ENCODE data around the gene PRSS33. TPM values are rescaled to one million over a fixed set of nuclear protein-coding genes. Genes with fewer than 3 reads are reported as not detected.

Gene PRSS33, protein sequence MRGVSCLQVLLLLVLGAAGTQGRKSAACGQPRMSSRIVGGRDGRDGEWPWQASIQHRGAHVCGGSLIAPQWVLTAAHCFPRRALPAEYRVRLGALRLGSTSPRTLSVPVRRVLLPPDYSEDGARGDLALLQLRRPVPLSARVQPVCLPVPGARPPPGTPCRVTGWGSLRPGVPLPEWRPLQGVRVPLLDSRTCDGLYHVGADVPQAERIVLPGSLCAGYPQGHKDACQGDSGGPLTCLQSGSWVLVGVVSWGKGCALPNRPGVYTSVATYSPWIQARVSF
- not detected for polyA plus RNA-seq (ENCODE audit: insufficient read length in 10 of 10)
- long read RNA-seq, donor 1 = 0 reads
- long read RNA-seq, donor 2 = 0 reads
- long read RNA-seq, donor 3 = 0 reads
- long read RNA-seq, donor 4 = 0 reads
- long read RNA-seq, donor 5 = 0 reads
- long read RNA-seq, donor 6 = 0 reads
- long read RNA-seq, donor 7 = 0 reads
- long read RNA-seq, donor 8 = 0 reads
- long read RNA-seq, donor 9 = 0 reads

DNA sequence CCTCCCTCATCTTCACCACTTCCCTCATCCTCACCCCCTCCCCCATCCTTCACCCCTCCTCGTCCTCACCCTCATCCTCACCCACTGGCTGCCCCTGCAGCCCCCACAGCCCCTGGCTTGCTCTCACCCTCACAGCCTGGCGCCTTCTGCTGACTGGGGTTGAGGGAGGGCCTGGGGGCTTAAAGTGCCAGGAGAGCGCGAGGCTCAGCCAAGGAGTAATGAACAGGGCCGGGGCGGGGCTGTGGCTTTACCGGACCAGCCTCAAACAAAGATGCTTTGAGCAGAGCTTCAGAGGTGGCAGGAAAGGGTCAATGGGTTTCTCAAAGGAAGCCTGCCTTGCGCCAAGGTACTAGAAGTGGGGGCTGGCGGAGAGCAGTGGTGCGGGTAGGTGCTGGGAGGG is at the start of gene PRSS33:
Gene PRSS33, minus strand, starts transcription at position 155 of the 400 bp plus-strand sequence. CDS start 1,013 bp downstream, outside the sequence.
- no peak for DNase-seq

DNA sequence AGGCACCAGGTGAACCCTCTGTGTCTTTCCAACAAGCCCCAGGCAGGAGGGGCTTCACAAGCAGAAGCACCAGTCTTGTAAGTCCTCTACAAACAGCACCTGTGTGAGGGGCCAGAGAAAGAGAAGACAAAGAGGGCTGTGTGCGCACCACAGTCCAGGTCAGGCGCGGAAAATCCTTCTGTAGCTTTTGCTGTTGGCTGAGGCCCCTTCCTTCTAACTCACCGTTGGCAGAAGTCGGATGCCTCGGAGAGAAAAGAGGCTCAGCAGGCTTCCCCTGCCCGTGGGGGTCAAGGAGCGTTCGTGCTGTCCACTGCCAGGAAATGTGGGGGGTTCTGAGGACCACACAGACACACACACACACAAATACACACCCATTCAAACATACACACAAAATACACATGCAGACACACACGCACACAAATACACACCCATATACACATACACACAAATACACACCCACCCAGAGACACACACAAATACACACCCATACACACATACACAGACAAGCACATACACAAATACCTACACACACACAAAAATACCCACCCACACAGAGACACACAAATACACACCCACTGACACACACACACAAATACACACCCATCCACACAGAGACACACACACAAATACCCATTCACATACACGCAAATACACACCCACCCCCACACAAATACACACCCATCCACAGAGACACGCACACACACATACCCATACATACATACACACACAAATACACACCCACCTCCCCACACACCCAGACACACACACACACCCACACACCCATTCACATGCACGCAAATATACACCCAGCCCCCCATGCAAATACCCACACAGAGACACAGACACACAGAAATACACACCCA is 49.5 kb upstream of the PRSS33 start:
- DNase-seq = no peak

DNA sequence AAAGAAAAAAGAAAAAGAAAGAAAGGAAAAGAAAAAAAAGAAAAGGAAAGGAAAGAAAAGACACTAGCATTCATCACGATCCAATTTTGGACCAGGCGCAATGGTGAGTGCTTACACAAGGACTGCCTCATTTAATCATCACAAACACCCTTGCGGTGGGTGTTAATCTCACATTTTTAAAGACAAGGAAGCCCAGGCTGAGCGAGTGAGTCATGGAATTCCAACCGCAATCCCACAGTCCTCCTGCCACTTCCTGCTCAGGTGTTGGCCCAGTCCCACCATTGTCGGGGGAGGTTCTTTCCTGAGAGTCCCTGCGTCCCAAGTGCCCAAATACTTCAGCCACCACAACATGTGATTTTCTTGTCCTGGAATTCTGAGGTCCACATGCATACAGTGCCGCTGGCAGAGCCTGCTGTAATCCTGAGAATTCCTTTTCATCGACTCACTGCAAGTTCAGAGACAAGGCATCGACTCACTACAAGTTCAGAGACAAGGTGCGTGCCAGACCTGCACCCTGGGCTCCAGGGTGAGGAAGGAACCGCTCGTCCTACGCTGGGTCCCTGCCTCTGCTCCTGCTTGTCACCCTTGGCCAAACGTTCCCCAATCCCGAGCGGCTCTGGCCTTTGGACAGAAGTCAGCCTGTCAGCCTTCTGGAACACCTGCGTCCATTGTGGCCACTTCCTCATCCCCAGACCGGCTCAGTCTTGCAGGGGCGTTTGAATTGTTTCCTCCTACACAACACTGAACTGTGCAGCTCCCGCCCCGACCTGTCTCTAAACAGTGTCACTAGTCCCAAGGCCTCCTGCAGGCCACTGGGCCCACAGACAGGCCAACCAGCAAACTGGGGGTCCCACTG is 48.5 kb upstream of the PRSS33 start:
- peak in 1 of 3 donors; percentile 97 for DNase-seq

DNA sequence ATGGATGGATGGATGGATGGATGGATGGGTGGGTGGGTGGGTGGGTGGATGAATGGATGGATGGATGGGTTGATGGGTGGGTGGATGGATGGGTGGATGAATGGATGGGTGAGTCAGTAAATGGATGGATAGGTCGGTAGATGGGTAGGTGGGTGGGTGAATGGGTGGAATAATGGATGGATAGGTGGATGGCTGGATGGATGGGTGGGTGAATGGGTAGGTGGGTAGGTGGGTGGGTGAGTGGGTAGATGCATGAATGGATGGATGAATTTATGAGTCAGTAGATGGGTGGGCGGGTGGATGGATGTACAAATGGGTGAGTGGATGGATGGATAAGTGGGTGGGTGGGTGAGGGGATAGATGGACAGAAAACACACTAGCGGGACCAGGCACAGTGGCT is 47.6 kb upstream of the PRSS33 start:
- no peak for DNase-seq

DNA sequence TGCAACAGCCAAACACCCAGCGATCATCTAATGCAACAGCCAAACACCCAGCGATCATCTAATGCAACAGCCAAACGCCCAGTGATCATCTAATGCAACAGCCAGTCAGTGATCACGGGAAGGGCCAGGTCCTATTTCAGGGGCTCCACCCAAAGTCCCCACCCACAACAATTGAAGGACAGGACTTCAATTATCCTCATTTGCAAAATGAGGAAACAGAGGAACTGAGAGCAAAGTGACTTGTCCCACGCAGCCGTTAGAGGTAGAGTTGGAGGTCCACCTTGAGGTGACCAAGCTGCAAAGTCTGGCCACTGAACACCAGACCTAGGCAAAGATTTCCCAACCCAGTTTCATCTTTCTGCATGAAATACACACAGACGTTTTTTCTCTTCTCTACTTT is 46.4 kb upstream of the PRSS33 start:
- no peak for DNase-seq

DNA sequence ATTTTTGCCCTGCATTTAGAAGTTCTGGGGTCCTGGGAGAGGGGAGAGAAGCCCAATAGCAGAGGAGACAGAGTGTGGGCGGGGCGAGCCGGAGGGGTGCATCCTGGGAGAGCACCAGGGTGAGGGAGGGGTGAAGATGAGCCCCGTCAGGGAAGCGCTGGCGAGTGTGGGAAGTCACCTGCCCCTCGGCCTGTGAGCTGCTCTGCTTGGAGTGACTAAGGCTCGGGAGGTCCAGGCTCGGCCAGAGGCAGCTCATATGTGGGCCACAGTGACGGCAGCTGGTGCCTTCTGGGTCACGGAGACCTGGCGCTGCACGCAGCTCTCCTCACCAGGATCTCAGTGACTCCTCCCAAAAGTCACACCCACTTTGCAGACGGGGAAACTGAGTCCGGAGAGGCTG is 43.8 kb upstream of the PRSS33 start:
- no peak for DNase-seq

DNA sequence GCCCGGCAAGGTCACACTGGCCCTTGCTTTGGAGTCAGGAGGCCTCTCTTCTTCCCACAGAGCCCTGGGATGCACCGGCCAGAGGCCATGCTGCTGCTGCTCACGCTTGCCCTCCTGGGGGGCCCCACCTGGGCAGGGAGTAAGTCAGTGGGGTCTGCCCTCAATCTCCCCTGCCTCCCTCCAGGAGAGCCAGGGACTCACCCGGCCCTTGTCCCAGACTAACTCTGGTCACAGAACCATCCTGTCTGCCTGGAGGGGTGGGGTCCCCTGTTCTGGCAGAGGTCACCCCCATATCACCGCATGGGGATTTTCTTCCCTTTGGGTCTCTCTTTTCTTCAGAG is 43.0 kb upstream of the PRSS33 start:
- no peak for DNase-seq

DNA sequence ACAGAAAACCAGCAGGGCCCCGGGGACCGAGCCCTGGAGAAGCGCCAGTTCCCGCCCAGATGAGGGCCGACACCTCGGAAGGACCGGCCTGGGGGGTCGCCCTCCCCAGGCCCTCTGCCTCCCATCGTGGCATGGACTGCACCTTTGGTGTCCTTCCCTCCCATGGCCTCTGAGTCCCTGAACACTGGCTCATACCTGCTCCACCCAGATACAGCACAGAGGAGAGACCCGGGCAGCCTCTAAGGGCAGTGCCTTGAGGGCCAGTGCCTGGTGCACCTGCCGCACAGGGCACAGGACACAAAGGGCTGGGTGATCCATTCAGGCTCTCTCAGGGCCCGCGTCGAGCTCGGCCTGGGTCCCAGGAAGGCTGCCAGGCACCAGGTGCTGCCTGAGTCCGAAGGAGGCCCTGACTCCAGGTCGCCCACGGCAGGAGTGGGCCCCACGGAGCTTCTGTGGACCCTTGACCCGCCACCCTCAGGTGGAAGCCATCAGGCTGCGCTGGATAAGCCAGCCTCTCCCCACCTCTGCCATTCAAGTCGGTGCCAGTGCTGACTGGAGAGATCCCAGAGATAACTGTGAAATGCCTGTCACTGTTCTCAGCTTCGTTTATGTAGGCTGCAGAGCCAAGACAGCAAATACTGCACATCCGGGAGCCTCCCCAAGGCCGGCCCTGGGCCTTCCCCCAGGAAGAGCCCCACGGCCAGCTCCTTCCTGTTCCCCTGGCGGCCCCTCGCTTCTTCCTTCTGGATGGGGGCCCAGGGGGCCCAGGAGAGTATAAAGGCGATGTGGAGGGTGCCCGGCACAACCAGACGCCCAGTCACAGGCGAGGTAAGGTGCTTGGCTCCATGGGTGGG is 42.4 kb upstream of the PRSS33 start, which contains the start of gene ZG16B:
Gene ZG16B, plus strand, starts transcription at position 803 of the 854 bp plus-strand sequence. CDS start 139 bp downstream, outside the sequence.
- DNase-seq = no peak

DNA sequence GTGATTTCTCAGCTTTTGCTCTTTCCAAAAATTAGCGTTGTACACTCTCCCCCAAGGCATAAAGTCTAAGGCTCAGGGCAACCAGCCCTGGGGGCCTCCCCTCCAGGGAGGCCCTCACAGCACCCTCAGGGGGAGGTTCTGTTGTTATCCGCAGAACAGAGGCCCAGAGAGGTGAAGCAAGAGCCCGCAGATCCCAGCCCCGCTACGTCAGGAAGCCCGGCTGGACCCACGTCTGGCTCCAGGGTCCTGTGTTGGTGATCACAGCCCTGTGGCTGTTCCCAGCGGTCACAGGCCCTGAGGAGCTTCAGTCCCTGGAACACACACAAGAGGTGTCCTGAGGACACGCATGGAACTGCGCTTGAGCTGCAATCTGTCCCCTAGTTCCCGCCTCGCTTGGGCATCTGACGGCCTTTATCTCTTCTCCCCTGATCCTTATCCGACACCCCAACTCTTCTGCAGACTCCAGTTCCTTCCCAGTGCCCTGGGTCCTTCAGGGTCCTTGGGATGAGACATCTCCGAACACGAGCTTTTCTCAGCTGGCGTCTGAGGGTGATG is 41.6 kb upstream of the PRSS33 start:
- no peak for DNase-seq

DNA sequence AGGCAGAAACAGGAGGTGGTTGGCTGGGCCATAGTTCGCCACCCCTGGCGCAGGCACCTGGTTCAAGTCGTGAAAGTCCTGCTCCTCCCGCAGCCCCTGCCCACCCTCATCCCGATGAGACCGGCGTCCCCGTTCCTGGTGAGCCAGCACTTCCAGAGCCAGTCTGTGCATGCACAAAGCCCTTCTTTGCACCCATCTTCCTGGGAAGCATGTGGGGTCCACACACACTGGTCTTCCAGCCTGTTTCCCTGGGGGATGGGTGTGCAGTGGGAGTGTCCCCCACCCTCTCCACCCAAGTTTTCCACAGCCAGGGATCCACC is 41.1 kb upstream of the PRSS33 start:
- DNase-seq = no peak

DNA sequence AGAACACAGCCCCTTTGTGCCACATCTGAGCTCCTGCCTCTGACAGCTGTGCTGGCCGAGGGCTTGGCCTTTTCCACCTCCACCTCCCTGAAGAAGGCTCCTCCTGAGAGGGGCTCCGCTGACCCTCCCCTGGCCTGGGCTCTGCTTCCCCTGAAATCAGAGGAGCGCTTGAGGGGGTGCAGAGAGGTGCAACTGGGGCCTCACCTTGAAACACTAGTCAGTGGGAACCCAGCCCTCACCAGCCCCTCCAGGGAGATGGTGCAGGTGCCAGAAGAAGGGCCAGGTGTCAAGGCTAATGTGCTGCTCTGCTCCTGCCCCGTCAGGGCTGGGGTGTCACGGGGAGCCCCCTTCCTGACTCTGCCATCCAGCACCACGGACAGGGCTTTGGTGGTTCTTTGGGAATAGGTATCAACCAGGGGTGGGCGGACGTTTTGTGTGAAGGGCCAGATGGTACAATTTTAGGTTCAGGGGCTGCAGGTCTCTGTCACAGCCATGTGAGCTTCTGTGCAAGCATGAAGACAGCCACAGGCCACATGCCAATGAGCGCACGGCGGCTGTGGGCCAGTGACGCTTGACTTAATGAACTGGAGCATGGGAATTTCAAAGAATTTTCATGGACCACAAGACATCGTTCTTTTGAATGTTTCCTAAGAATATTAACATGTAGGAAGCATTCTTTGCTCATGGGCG is 40.6 kb upstream of the PRSS33 start:
- no peak for DNase-seq

DNA sequence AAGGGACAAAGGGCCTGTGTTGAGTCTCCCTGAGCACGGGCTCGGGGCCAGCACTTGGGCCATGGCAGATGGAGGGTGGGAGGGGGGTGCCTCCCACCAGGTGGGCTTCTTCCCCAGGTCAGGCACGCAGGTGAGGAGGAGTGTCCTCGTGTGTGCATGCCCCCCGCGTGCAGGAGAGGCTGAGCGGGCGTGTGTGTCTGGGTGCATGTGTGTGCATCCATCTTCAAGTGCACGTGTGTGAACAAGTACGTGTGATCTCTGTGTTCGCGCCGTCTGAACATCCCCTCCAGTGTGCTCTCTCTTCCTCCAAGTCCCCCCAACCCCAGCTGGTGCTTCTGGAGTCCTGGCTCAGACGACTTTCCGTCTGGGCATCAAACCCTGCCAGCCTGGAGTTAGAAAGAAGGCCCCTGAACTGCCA is 40.0 kb upstream of the PRSS33 start:
- DNase-seq = no peak

DNA sequence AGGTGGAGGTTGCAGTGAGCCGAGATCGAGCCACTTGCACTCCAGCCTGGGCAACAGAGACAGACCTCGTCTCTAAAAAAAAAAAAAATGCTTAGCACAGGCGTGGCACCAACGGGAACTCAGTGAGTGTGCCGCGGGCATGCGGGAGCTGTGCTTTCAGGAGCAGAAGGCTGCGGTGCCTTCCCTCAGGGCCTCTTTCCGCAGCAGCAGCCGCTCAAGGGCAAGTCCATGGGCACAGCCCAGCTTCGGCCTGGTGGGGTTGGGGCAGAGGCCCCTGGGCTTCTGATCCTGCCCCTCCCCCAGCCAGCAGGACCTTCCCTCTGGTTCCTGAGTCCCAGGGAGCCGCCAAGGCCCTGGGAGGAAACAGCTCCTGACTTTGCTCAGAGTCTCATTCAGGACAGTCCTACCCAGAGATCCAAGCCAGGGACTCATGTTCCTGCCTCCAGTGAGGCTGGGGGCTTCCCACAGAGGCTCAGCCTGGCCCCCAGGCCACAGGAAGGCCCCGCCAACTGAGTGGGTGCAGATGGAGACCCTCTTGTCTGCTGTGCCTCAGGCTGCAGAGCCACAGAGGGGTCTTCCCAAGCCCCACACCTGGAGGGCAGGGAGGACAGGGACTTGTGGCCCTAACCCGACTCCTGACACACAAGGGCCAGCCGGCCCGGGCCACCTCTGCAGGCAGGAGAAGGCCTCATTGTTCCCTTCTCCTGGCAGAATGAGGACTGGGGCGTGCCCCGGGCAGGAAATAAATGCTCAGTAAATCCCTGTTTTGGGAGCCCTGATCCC is 39.4 kb upstream of the PRSS33 start:
- no peak for DNase-seq

DNA sequence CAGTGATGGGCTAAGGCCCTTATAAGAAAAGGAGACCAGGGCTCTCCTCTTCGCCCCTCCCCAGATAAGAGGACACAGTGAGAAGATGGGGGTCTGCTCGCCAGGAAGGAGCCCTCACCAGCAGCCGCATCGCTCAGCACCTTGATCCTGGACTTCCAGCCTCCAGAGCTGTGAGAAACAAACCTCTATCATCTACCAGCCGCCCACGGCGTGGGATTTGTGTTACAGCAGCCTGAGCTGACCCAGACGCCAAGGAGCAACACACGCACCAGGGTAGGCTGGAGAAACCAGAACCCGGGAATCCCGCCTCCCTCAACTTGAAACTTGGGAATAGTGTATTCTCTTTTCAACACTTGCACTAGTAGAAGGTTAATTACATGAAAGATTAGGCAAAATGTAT is 38.5 kb upstream of the PRSS33 start:
- DNase-seq = no peak

DNA sequence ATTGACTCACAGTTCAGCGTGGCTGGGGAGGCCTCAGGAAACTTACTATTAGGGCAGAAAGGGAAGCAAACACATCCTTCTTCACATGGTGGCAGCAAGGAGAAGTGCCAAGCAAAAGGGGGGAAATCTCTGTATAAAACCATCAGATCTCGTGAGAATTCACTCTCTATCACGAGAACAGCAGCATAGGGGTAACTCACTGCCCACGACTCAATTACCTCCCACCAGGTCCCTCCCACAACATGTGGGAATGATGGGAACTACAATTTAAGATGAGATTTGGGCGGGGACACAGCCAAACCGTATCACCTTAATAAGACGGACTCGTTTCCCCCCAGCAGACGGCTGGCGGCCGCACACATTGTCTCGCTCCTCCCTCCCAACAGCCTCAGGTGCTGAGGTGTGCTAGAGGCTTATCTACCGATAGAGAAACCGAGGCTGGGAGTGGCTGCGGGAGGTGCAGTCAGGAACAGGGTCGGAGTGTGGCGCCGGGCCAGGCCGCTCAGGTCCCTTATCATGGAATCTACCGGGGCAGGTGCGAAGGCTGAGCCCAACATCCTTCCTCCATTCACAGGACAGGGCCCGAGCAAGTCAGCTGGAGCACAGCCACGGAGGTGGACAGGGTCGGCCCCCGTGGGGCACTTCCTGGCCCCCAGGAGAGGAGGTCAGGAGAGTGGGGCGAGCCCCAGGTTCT is 37.8 kb upstream of the PRSS33 start:
- no peak for DNase-seq

DNA sequence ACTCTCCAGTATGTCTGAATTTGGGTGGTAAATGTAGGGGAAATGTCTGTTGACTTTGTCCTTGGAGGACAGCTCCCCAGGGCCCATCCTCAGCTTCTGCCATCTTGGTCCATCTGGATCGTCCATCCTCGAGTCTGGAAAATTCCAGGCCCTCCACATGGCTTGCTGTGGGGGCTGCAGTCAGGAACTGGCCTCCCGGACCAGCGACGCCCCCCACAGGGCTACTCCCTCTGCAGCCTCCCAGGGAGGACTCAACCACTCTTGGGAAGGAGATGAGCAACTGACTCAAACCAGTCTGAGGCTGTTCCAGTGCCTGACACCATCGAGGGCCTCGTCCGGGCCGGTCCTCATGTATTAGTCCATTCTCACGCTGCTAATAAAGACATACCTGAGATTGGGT is 37.3 kb upstream of the PRSS33 start:
- DNase-seq = no peak

DNA sequence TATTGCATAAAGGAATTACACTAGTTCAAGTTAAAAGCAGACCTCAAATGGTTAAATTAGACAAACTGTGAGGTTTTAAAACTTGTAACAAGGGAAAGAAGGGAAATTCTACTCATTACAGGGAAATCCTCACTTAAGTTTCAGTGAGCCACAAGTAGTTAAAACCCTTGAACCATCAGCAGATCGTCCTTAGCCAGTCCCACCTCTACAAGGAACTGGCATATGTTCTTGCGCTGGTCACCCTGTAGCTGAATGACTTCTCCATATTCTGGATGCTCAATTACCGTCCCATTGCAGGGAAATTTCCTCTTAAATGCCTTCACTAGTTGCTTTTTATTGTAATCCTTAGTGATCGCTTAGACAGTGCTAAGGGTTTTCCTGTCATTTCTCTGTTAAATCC is 35.1 kb upstream of the PRSS33 start:
- no peak for DNase-seq

DNA sequence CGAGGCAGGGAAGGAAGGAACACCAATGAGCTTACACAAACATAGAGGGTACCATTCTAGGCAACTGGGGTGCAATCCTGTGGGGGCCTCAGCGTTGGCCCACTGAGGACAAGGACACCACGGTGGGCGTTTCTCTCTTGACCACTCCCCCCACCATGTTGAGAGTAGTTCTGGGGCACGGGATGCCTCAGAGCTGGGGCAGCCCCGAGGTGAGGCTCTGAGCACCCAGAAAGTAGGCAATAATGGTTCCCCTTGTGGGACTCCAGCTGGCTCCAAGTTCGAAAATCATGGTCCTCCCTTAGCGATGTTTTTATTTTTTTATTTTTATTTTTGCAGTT is 34.8 kb upstream of the PRSS33 start:
- DNase-seq = no peak

Data from muscle of back (tissue), 13 donors.